K562 (cell line): Measurements from ENCODE around the gene BANP.

ENCODE experiments used
- BDP1 ChIP-seq: IDR thresholded peaks from 3 replicates; pipeline ENCODE4 v1.6.1; 2011; ENCODE audit not compliant: insufficient read length, insufficient read depth
- DDX20 ChIP-seq: fragments of 450-650 bp; IDR thresholded peaks from 2 replicates; pipeline ENCODE4 v1.6.1; 2016; ENCODE audit warnings: missing genetic modification characterization, low read depth, mild to moderate bottlenecking, missing compliant biosample characterization, moderate library complexity
- FOS ChIP-seq: IDR thresholded peaks from 3 replicates; pipeline ENCODE4 v1.6.1; 2011; ENCODE audit not compliant: insufficient read length; ENCODE audit errors: extremely low read depth
- JUND ChIP-seq, 2 experiments: IDR thresholded peaks; 2 replicates in 1 of 2; 3 replicates in 1 of 2; pipeline ENCODE4 v1.6.1; 2011; ENCODE audit warnings: borderline replicate concordance in 2 of 2, low read depth in 2 of 2, low read length in 2 of 2, improper control_type of control experiment in 1 of 2, missing biosample characterization in 1 of 2, missing genetic modification characterization in 1 of 2, missing genetic modification reagents in 1 of 2
- NFE2 ChIP-seq: IDR thresholded peaks from 2 replicates; pipeline ENCODE4 v1.6.1; 2014; ENCODE audit warnings: antibody characterized with exemption, low read depth
- RNF2 ChIP-seq: sonication (generic); IDR thresholded peaks from 2 replicates; pipeline ENCODE4 v1.6.1; 2016
- SP2 ChIP-seq: IDR thresholded peaks from 2 replicates; pipeline ENCODE4 v1.6.1; 2011; ENCODE audit warnings: mild to moderate bottlenecking, low read depth, low read length, moderate library complexity; ENCODE audit not compliant: poor library complexity, severe bottlenecking; ENCODE audit errors: extremely low read depth
- TF ChIP-seq, protein P1 (sequence below): fragments of 250-450 bp; sonication (Bioruptor Pico); IDR thresholded peaks from 2 replicates; pipeline ENCODE4 v1.5.0; 2020; ENCODE audit warnings: mild to moderate bottlenecking, borderline replicate concordance
- TF ChIP-seq, protein P2 (sequence below), 2 experiments: fragments of 450-650 bp; formaldehyde crosslinking in 1 of 2; IDR thresholded peaks; 2 replicates each; pipeline versions ENCODE4 v1.4.0 to v1.6.1; 2014 to 2020; ENCODE audit warnings: mild to moderate bottlenecking in 2 of 2, borderline replicate concordance in 1 of 2, low read depth in 1 of 2
- TF ChIP-seq, protein P3 (sequence below), 3 experiments: IDR thresholded peaks in 2 of 3; conservative IDR thresholded peaks in 1 of 3; 2 replicates each; pipeline ENCODE4 v1.5.1; 2011 to 2012; ENCODE audit warnings: low read length in 3 of 3, mild to moderate bottlenecking in 3 of 3, control low read depth in 2 of 3, improper control_type of control experiment in 1 of 3, inconsistent platforms in 1 of 3, low read depth in 1 of 3, mixed read lengths in 1 of 3, moderate library complexity in 1 of 3; ENCODE audit not compliant: insufficient read depth in 2 of 3

DNA sequence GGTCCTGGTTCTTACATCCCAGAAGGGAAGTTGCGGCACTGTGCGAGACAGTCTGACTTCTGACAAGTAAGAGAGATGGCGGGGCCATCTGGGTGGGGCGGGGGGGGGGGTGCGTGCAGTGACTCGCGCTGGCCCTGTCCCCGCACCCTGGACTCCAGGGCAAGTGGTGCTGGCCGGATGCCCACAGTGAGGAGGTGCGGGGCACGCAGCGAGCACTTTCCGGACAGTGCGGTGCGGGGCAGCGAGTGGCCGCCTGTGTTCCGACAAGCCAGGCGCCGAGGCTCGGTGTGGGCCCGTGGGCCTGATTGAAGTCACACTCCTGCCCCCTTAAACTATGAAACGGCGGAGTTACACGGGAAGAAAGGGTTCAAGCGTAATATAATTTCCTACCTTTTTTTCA lies 106.4 kb downstream of the BANP start:
- TF ChIP-seq FOS: no peak
- TF ChIP-seq, protein P1, sequence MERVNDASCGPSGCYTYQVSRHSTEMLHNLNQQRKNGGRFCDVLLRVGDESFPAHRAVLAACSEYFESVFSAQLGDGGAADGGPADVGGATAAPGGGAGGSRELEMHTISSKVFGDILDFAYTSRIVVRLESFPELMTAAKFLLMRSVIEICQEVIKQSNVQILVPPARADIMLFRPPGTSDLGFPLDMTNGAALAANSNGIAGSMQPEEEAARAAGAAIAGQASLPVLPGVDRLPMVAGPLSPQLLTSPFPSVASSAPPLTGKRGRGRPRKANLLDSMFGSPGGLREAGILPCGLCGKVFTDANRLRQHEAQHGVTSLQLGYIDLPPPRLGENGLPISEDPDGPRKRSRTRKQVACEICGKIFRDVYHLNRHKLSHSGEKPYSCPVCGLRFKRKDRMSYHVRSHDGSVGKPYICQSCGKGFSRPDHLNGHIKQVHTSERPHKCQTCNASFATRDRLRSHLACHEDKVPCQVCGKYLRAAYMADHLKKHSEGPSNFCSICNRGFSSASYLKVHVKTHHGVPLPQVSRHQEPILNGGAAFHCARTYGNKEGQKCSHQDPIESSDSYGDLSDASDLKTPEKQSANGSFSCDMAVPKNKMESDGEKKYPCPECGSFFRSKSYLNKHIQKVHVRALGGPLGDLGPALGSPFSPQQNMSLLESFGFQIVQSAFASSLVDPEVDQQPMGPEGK: no peak
- TF ChIP-seq SP2: no peak
- TF ChIP-seq, protein P2, sequence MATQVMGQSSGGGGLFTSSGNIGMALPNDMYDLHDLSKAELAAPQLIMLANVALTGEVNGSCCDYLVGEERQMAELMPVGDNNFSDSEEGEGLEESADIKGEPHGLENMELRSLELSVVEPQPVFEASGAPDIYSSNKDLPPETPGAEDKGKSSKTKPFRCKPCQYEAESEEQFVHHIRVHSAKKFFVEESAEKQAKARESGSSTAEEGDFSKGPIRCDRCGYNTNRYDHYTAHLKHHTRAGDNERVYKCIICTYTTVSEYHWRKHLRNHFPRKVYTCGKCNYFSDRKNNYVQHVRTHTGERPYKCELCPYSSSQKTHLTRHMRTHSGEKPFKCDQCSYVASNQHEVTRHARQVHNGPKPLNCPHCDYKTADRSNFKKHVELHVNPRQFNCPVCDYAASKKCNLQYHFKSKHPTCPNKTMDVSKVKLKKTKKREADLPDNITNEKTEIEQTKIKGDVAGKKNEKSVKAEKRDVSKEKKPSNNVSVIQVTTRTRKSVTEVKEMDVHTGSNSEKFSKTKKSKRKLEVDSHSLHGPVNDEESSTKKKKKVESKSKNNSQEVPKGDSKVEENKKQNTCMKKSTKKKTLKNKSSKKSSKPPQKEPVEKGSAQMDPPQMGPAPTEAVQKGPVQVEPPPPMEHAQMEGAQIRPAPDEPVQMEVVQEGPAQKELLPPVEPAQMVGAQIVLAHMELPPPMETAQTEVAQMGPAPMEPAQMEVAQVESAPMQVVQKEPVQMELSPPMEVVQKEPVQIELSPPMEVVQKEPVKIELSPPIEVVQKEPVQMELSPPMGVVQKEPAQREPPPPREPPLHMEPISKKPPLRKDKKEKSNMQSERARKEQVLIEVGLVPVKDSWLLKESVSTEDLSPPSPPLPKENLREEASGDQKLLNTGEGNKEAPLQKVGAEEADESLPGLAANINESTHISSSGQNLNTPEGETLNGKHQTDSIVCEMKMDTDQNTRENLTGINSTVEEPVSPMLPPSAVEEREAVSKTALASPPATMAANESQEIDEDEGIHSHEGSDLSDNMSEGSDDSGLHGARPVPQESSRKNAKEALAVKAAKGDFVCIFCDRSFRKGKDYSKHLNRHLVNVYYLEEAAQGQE (IDR thresholded peaks at IDR 0.05; ENCODE audit: borderline replicate concordance): no peak
- TF ChIP-seq, protein P2 (CRISPR knock-in tag; IDR thresholded peaks at IDR 0.05; ENCODE audit: low read depth): no peak
- no peak for TF ChIP-seq RNF2
- no peak for TF ChIP-seq DDX20 (tag)
- TF ChIP-seq, protein P3, sequence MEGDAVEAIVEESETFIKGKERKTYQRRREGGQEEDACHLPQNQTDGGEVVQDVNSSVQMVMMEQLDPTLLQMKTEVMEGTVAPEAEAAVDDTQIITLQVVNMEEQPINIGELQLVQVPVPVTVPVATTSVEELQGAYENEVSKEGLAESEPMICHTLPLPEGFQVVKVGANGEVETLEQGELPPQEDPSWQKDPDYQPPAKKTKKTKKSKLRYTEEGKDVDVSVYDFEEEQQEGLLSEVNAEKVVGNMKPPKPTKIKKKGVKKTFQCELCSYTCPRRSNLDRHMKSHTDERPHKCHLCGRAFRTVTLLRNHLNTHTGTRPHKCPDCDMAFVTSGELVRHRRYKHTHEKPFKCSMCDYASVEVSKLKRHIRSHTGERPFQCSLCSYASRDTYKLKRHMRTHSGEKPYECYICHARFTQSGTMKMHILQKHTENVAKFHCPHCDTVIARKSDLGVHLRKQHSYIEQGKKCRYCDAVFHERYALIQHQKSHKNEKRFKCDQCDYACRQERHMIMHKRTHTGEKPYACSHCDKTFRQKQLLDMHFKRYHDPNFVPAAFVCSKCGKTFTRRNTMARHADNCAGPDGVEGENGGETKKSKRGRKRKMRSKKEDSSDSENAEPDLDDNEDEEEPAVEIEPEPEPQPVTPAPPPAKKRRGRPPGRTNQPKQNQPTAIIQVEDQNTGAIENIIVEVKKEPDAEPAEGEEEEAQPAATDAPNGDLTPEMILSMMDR (IDR thresholded peaks at IDR 0.05 in 2 of 3, conservative IDR thresholded peaks at IDR 0.05 in 1 of 3; ENCODE audit: insufficient read depth in 2 of 3, low read depth in 1 of 3, low read length in 3 of 3): no peak
- no peak for TF ChIP-seq BDP1
- no peak for TF ChIP-seq JUND (IDR thresholded peaks at IDR 0.05; ENCODE audit: borderline replicate concordance, low read depth, low read length)
- TF ChIP-seq JUND (tag; IDR thresholded peaks at IDR 0.05; ENCODE audit: borderline replicate concordance, low read depth, low read length): no peak
- no peak for TF ChIP-seq NFE2
